ENCODE results near the gene PGM1.

GRCh38 chr1:63665824-63666223 is 72.6 kb downstream of the PGM1 start:
- TF ChIP-seq, protein P1, sequence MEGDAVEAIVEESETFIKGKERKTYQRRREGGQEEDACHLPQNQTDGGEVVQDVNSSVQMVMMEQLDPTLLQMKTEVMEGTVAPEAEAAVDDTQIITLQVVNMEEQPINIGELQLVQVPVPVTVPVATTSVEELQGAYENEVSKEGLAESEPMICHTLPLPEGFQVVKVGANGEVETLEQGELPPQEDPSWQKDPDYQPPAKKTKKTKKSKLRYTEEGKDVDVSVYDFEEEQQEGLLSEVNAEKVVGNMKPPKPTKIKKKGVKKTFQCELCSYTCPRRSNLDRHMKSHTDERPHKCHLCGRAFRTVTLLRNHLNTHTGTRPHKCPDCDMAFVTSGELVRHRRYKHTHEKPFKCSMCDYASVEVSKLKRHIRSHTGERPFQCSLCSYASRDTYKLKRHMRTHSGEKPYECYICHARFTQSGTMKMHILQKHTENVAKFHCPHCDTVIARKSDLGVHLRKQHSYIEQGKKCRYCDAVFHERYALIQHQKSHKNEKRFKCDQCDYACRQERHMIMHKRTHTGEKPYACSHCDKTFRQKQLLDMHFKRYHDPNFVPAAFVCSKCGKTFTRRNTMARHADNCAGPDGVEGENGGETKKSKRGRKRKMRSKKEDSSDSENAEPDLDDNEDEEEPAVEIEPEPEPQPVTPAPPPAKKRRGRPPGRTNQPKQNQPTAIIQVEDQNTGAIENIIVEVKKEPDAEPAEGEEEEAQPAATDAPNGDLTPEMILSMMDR (IDR thresholded peaks at IDR 0.05; ENCODE audit: insufficient read depth, low read depth, low read length), result no peak
- TF ChIP-seq EZH2 (IDR thresholded peaks at IDR 0.05; ENCODE audit: insufficient read depth, low read length), result no peak
